AG04450 (cell line): Measurements from ENCODE around the gene UMAD1. TPM values are rescaled to one million over a fixed set of nuclear protein-coding genes. Genes with fewer than 3 reads are reported as not detected.

Experiments
- CTCF ChIA-PET: fragments of 300-600, 350-600 bp; formaldehyde crosslinking; extraction: SDS; loops from one replicate; lab custom pipeline; 2022; ENCODE audit warnings: antibody characterized with exemption, inconsistent platforms; lab: Charles Lee
- POLR2A ChIA-PET: fragments of 350-600 bp; formaldehyde crosslinking; extraction: SDS; loops from one replicate; lab custom pipeline; 2021; ENCODE audit warnings: antibody characterized with exemption, inconsistent platforms; lab: Yijun Ruan, JAX
- DNase-seq: peaks from one replicate; pipeline ENCODE4 v3.0.0-alpha.2; 2011; ENCODE audit warnings: low read depth, low spot score
- H3K27ac ChIP-seq: one replicate; pipeline ENCODE4 v1.5.1; 2012; ENCODE audit warnings: low read depth, low read length, control low read depth
- H3K27me3 ChIP-seq: one replicate; pipeline ENCODE4 v1.6.0; 2012; ENCODE audit warnings: low read length; ENCODE audit not compliant: control insufficient read depth, insufficient read depth
- H3K4me3 ChIP-seq: 2 replicates; pipeline ENCODE4 v1.5.1; 2011; ENCODE audit warnings: mild to moderate bottlenecking, low read depth, low read length, control low read depth
- H3K9me3 ChIP-seq: 2 replicates; pipeline ENCODE4 v1.5.1; 2012; ENCODE audit warnings: low read length; ENCODE audit not compliant: control insufficient read depth, insufficient read depth
- polyA plus RNA-seq: library from polyadenylated mRNA; depleted of rRNA; stranded (reverse); fragments of >200 nt; gene quantifications from 2 replicates; pipeline ENCODE4 v1.2.3, GENCODE V29; 2011
- TF ChIP-seq, protein P1 (sequence below): IDR thresholded peaks from 2 replicates; pipeline ENCODE4 v1.5.1; 2011; ENCODE audit warnings: low read depth, low read length, control low read depth, inconsistent platforms

UMAD1 gene
- polyA plus RNA-seq, 1 experiment: 22.8 TPM

DNA sequence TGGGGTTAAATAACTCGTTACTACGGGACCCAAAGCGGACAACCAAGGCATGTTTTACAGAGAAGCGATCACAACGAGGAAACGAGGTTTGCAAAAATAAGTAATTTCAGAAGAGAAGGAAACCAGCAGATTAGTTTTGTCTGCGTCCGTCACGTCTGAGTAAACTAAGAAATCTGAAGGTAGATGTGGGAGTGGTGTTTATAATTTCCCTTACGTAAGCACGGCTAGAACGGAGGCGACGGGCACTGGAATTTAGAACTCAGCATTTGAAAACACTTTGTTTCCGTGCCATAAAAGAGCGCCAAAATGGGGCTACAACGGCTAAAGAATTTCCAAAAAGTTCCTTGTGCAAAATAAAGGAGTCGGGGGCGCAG, 718 bp upstream of the UMAD1 start:
- DNase-seq: no peak

DNA sequence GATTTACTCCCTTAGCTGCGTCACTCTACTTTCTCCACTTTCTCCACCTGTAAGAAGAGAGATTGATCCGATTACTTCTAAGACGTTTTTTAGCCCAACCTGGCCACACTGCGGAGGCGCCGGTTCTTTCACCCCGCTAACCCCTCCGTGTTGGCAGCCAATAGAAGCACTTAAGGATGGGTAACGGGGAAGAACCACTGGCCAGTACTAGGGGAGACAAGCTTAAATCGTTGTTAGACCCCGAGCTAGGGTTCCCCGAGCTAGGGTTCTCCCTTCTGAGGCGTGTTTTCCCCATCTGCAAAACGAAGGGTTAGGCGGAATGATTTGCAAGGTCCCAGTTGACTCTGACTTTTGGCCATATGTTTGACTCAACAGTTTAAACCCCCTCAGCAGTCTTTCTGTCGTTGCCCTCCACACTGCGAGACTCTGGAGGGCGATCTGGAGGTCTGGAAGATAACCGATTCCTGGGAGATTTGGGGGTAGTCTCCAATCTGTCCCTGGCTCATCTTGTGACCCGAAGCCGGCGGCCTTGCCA, 644 bp downstream of the UMAD1 start:
- Histone ChIP-seq H3K9me3 (no peaks in the 10 kb centered on the region), H3K4me3 (peak overlapping the region; percentile 100), H3K27me3 (no peaks in the 10 kb centered on the region), H3K27ac (peak overlapping the region; percentile 78)
- CTCF ChIA-PET: interaction anchor here (0.8 to 4.0 kb wide), 7 partner anchors 40 to 576 kb away, joined by 3 to 19 read pairs (median 9); no protein-coding TSS in a partner anchor
- TF ChIP-seq, protein P1, sequence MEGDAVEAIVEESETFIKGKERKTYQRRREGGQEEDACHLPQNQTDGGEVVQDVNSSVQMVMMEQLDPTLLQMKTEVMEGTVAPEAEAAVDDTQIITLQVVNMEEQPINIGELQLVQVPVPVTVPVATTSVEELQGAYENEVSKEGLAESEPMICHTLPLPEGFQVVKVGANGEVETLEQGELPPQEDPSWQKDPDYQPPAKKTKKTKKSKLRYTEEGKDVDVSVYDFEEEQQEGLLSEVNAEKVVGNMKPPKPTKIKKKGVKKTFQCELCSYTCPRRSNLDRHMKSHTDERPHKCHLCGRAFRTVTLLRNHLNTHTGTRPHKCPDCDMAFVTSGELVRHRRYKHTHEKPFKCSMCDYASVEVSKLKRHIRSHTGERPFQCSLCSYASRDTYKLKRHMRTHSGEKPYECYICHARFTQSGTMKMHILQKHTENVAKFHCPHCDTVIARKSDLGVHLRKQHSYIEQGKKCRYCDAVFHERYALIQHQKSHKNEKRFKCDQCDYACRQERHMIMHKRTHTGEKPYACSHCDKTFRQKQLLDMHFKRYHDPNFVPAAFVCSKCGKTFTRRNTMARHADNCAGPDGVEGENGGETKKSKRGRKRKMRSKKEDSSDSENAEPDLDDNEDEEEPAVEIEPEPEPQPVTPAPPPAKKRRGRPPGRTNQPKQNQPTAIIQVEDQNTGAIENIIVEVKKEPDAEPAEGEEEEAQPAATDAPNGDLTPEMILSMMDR: peak; percentile 20
- DNase-seq: no peak
- POLR2A ChIA-PET: no interaction called here

More for the DNA sequence above, 718 bp upstream of the UMAD1 start:
- no peaks in the 10 kb centered on the region for H3K27me3 ChIP-seq
- ChIA-PET CTCF (interaction anchor here (1.0 to 4.0 kb wide), 7 partner anchors 27 to 577 kb away, joined by 3 to 19 read pairs (median 9); no protein-coding TSS in a partner anchor), POLR2A (no interaction called here)
- H3K9me3 ChIP-seq: no peaks in the 10 kb centered on the region
- H3K4me3 ChIP-seq: peak overlapping the region; percentile 100
- no peak overlapping the region for H3K27ac ChIP-seq
- TF ChIP-seq, protein P1: no peak

DNA sequence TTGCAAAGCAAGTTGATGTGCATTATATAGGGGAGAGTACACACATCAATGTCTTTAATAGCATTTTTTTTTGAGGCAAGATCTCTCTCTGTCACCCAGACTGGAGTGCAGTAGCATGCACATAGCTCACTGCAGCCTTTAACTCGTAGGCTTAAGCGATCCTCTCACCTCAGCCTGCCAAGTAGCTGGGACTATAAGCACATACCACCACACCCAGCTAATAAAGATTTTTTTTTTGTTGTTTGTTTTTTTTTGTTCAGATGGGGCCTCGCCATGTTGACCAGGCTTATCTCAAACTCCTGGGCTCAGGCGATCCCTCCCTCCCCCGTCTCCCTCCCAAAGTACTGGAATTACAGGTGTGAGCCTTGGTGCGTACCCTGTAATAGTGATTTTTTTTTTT, 1.5 kb downstream of the UMAD1 start:
- Histone ChIP-seq H3K27ac (no peak overlapping the region), H3K9me3 (no peaks in the 10 kb centered on the region), H3K27me3 (no peaks in the 10 kb centered on the region), H3K4me3 (peak overlapping the region; percentile 100)
- POLR2A ChIA-PET: no interaction called here
- TF ChIP-seq, protein P1: no peak
- CTCF ChIA-PET: interaction anchor here (0.7 to 4.0 kb wide), 8 partner anchors 25 to 573 kb away, joined by 3 to 19 read pairs (median 4); no protein-coding TSS in a partner anchor
- DNase-seq: no peak

DNA sequence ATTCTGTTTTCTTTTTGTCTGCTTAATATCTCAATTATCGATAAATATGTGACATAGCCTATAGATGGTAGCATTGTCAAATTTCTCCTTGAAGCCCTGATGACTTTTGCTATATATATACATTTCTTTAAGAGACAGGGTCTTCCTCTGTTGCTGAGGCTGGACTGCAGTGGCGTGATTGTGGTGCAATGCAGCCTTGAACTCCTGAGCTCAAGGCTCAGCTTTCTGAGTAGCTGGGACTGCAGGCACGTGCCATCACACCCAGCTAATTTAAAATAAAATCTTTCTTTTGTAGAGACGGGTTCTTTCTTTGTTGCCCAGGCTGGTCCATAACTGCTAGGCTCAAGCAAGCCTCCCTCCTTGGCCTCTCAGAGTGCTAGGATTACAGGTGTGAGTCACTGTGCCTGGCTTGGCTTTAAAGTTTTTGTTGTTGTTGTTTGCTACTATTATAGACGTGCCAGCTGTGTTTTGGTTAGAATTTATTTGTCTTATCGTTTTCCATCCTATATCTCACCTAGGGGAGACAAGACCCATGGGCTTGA, 7.0 kb downstream of the UMAD1 start:
- H3K9me3 ChIP-seq: no peaks in the 10 kb centered on the region
- ChIA-PET POLR2A (no interaction called here), CTCF (no interaction called here)
- H3K4me3 ChIP-seq: no peak overlapping the region
- no peaks in the 10 kb centered on the region for H3K27me3 ChIP-seq
- DNase-seq: no peak
- no peak overlapping the region for H3K27ac ChIP-seq
- TF ChIP-seq, protein P1: no peak

DNA sequence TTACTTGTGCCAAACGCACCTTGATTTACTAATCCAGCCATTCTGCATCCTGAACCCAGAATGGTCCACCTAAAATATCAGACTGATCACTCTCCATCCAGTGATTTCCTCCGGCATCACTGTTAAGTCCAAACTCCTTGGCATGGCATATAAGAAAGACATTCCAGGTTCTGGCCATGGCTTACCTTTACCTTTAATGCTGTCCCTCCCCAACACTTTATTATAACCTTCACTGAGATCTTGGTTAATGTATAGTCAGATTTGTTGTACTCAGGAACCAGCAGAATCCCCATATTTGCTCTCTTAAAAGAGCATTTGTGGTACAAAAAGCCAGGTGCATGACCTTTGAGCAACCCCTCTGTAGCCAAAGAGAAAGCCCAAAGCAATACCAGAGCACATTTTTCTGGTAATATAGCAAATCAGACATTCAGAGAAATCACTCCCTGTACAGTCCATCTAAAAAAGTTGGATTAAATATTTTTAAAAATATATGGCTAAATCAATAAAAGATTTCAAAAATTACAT, 10.2 kb downstream of the UMAD1 start:
- CTCF ChIA-PET: no interaction called here
- H3K9me3 ChIP-seq: no peaks in the 10 kb centered on the region
- H3K4me3 ChIP-seq: no peak overlapping the region
- no peak for DNase-seq
- no peaks in the 10 kb centered on the region for H3K27me3 ChIP-seq
- no peak overlapping the region for H3K27ac ChIP-seq
- POLR2A ChIA-PET: no interaction called here
- TF ChIP-seq, protein P1: no peak
